GM23248 (cell line): ENCODE results near the gene PAK4. TPM values are rescaled to one million over a fixed set of nuclear protein-coding genes. Genes with fewer than 3 reads are reported as not detected.

Experiments
- DNase-seq: peaks from one replicate; pipeline ENCODE4 v3.0.0-alpha.2; 2015
- H2AFZ ChIP-seq: fragments of 200-600 bp; sonication (generic); 2 replicates; pipeline ENCODE4 v1.6.1; 2016; ENCODE audit warnings: antibody characterized with exemption
- H3F3A ChIP-seq: fragments of 200-600 bp; sonication (generic); 2 replicates; pipeline ENCODE4 v1.6.1; 2016; ENCODE audit warnings: mild to moderate bottlenecking, antibody characterized with exemption, mixed run types; ENCODE audit not compliant: insufficient read depth
- H3K27ac ChIP-seq: fragments of 200-600 bp; sonication (generic); 2 replicates; pipeline ENCODE4 v1.5.1; 2016; ENCODE audit warnings: mild to moderate bottlenecking
- H3K27me3 ChIP-seq: fragments of 200-600 bp; sonication (generic); replicated peaks from 2 replicates; pipeline ENCODE4 v1.6.1; 2016; ENCODE audit warnings: mild to moderate bottlenecking; ENCODE audit not compliant: insufficient read depth
- H3K36me3 ChIP-seq: fragments of 200-600 bp; sonication (generic); 2 replicates; pipeline ENCODE4 v1.6.1; 2016; ENCODE audit warnings: low read depth, mild to moderate bottlenecking
- H3K4me1 ChIP-seq: fragments of 200-600 bp; sonication (generic); 2 replicates; pipeline ENCODE4 v1.6.1; 2016; ENCODE audit warnings: mild to moderate bottlenecking; ENCODE audit not compliant: insufficient read depth
- H3K4me2 ChIP-seq: fragments of 200-600 bp; sonication (generic); one replicate; pipeline ENCODE4 v1.6.1; 2016; ENCODE audit warnings: mild to moderate bottlenecking; ENCODE audit not compliant: unreplicated experiment
- H3K4me3 ChIP-seq: fragments of 200-600 bp; sonication (generic); 2 replicates; pipeline ENCODE4 v1.5.1; 2016; ENCODE audit warnings: mild to moderate bottlenecking
- H3K79me2 ChIP-seq: fragments of 200-600 bp; sonication (generic); 2 replicates; pipeline ENCODE4 v1.6.1; 2016; ENCODE audit warnings: mild to moderate bottlenecking; ENCODE audit not compliant: insufficient read depth
- H3K9ac ChIP-seq: fragments of 200-600 bp; sonication (generic); 2 replicates; pipeline ENCODE4 v1.6.1; 2016; ENCODE audit warnings: mild to moderate bottlenecking
- H3K9me2 ChIP-seq: fragments of 200-600 bp; sonication (generic); 2 replicates; pipeline ENCODE4 v1.6.1; 2016; ENCODE audit warnings: mixed run types, mild to moderate bottlenecking, moderate library complexity; ENCODE audit not compliant: insufficient read depth
- H3K9me3 ChIP-seq: fragments of 200-600 bp; sonication (generic); one replicate; pipeline ENCODE4 v1.6.1; 2017; ENCODE audit warnings: low read depth
- H4K20me1 ChIP-seq: fragments of 200-600 bp; sonication (generic); 2 replicates; pipeline ENCODE4 v1.6.0; 2016; ENCODE audit not compliant: insufficient read depth
- EZH2 ChIP-seq: fragments of 200-600 bp; sonication (generic); IDR thresholded peaks from 2 replicates; pipeline ENCODE4 v1.6.1; 2018; ENCODE audit warnings: antibody characterized with exemption, mild to moderate bottlenecking; ENCODE audit not compliant: insufficient read depth, poor library complexity, severe bottlenecking
- EZH2phosphoT487 ChIP-seq: fragments of 200-600 bp; sonication (generic); IDR thresholded peaks from 2 replicates; pipeline ENCODE4 v1.6.1; 2018; ENCODE audit warnings: antibody characterized with exemption, moderate library complexity, mild to moderate bottlenecking, low read depth; ENCODE audit not compliant: insufficient read depth
- WGBS, 2 experiments: methylation state at CpG; one replicate each; pipeline ENCODE4 v1.1.6; 2015 to 2017; ENCODE audit warnings: low lambda C conversion rate in 2 of 2, low coverage in 1 of 2; ENCODE audit errors: missing lambda C conversion rate in 2 of 2; 5-methylcytosine and 5-hydroxymethylcytosine counted together
- in situ Hi-C: fragments of 300-500 bp; cut with MboI; formaldehyde crosslinking; loops from 2 replicates; pipeline ENCODE4 v1.15.0; 2020
- polyA plus RNA-seq: library from polyadenylated mRNA; unstranded; fragments of >200 nt; fragmentation: Nextera tagmentation; extraction: Ambion mirVana; gene quantifications from 2 replicates; pipeline ENCODE4 v1.2.1, GENCODE V29; 2016
- total RNA-seq: library from RNA; depleted of rRNA; stranded (reverse); fragments of >200 nt; shearing (Covaris generic); gene quantifications from 2 replicates; pipeline ENCODE4 v1.2.3, GENCODE V29; 2014; rRNA removed

Gene PAK4
- total RNA-seq (6.8 and 10.9 TPM in 2 replicates), polyA plus RNA-seq (20.1 and 21.1 TPM in 2 replicates)

- WGBS, 2 experiments = 1 to 2% methylated on average over 41 to 64 of the region's 64 CpGs
- H3K4me3 ChIP-seq = peak within 1 kb of the TSS; percentile 72
- peaks cover 49% of the 10 kb centered on the region for H3K79me2 ChIP-seq
- H3K36me3 ChIP-seq = no peaks in the 10 kb centered on the region
- no peaks in the 10 kb centered on the region for H4K20me1 ChIP-seq
- H3K27ac ChIP-seq = peak within 1 kb of the TSS; percentile 11; the same call in 1 of the 2 replicates
- peak within 1 kb of the TSS; percentile 89 for H3K4me2 ChIP-seq
- DNase-seq = peak; percentile 100
- no peak for TF ChIP-seq EZH2phosphoT487
- no peak for TF ChIP-seq EZH2
- peak within 1 kb of the TSS; percentile 76 for H3K9ac ChIP-seq
- H3F3A ChIP-seq = no peaks in the 10 kb centered on the region; the same call in 1 of the 2 replicates
- no peaks in the 10 kb centered on the region for H3K27me3 ChIP-seq
- in situ Hi-C loops = no loop called here
- H2AFZ ChIP-seq = peak within 1 kb of the TSS; percentile 86
- H3K9me3 ChIP-seq = no peaks in the 10 kb centered on the region
- no peaks in the 10 kb centered on the region for H3K9me2 ChIP-seq
- peaks cover 6% of the 10 kb centered on the region for H3K4me1 ChIP-seq
Measured at GRCh38 chr19:39125554-39126311, at the start of gene PAK4. PAK4 (plus strand) TSS chr19:39125786; CDS start chr19:39169554, 43,768 bp downstream.

GRCh38 chr19:39077323-39077722 is 48.3 kb upstream of the PAK4 start:
- Histone ChIP-seq H3K9me3 (no peaks in the 10 kb centered on the region), H3K27ac (no peak overlapping the region), H3K27me3 (no peaks in the 10 kb centered on the region), H3K36me3 (no peaks in the 10 kb centered on the region), H3K9ac (no peak overlapping the region), H3K4me3 (no peak overlapping the region), H3K9me2 (no peaks in the 10 kb centered on the region), H4K20me1 (no peaks in the 10 kb centered on the region), H3F3A (peaks cover 20% of the 10 kb centered on the region), H3K4me2 (no peak overlapping the region), H3K79me2 (no peaks in the 10 kb centered on the region), H3K4me1 (peaks cover 23% of the 10 kb centered on the region), H2AFZ (no peak overlapping the region)
- TF ChIP-seq EZH2phosphoT487 (no peak), EZH2 (no peak)
- in situ Hi-C loops = no loop called here
- no peak for DNase-seq
- WGBS, 2 experiments = 88 to 92% methylated on average over 11 of the region's 11 CpGs

- no peak overlapping the region for H3K4me3 ChIP-seq
- H3K4me2 ChIP-seq = peak overlapping the region; percentile 49
- H3K9ac ChIP-seq = peak overlapping the region; percentile 31
- H3K79me2 ChIP-seq = no peaks in the 10 kb centered on the region
- no peaks in the 10 kb centered on the region for H4K20me1 ChIP-seq
- no peaks in the 10 kb centered on the region for H3K9me3 ChIP-seq
- peak overlapping the region; percentile 55 for H2AFZ ChIP-seq
- in situ Hi-C loops = no loop called here
- peak; percentile 99 for DNase-seq
- no peaks in the 10 kb centered on the region for H3K27me3 ChIP-seq
- WGBS, 2 experiments = 11 to 15% methylated on average over 7 of the region's 7 CpGs
- peaks cover 20% of the 10 kb centered on the region for H3F3A ChIP-seq
- H3K4me1 ChIP-seq = peaks cover 24% of the 10 kb centered on the region
- H3K27ac ChIP-seq = peak overlapping the region; percentile 81
- no peaks in the 10 kb centered on the region for H3K36me3 ChIP-seq
- no peaks in the 10 kb centered on the region for H3K9me2 ChIP-seq
- TF ChIP-seq EZH2phosphoT487 (no peak), EZH2 (no peak)
Measured at GRCh38 chr19:39078436-39079200, 47.0 kb upstream of the PAK4 start.

GRCh38 chr19:39080431-39080830 is 45.2 kb upstream of the PAK4 start:
- Histone ChIP-seq H3K27ac (no peak overlapping the region), H4K20me1 (no peaks in the 10 kb centered on the region), H3K79me2 (no peaks in the 10 kb centered on the region), H3K27me3 (peaks cover 5% of the 10 kb centered on the region), H2AFZ (no peak overlapping the region), H3K4me1 (peaks cover 18% of the 10 kb centered on the region), H3K9me2 (no peaks in the 10 kb centered on the region), H3K9ac (no peak overlapping the region), H3K9me3 (no peaks in the 10 kb centered on the region), H3F3A (peaks cover 11% of the 10 kb centered on the region), H3K36me3 (no peaks in the 10 kb centered on the region), H3K4me2 (no peak overlapping the region), H3K4me3 (no peak overlapping the region)
- DNase-seq = no peak
- TF ChIP-seq EZH2phosphoT487 (no peak), EZH2 (no peak)
- in situ Hi-C loops = no loop called here
- 72 to 76% methylated on average over 3 of the region's 3 CpGs for WGBS, 2 experiments
